SK-N-SH treated with all-trans-retinoic acid at 6 μM for 48 hours (cell line): ENCODE results near the gene LTBP2.

ENCODE experiments used
- ATAC-seq: fragments of 200-7000 bp; cut with Tn5 transposase; 3 replicates; pipeline ENCODE4 v1.9.1; 2020; ENCODE audit warnings: mild to moderate bottlenecking, moderate library complexity
- ARNTL ChIP-seq: fragments of 450-650 bp; formaldehyde crosslinking; IDR thresholded peaks from 2 replicates; pipeline ENCODE4 v1.5.0; 2020; ENCODE audit warnings: low read depth, mild to moderate bottlenecking, moderate library complexity, borderline replicate concordance
- BACH2 ChIP-seq: fragments of 250-450 bp; sonication (Bioruptor Pico); IDR thresholded peaks from 2 replicates; pipeline ENCODE4 v1.9.0; 2021; ENCODE audit warnings: mild to moderate bottlenecking, borderline replicate concordance
- CSDC2 ChIP-seq: fragments of 250-450 bp; sonication (Bioruptor Pico); IDR thresholded peaks from 2 replicates; pipeline ENCODE4 v1.5.0; 2020; ENCODE audit warnings: mild to moderate bottlenecking, moderate library complexity
- ESRRG ChIP-seq: fragments of 250-450 bp; sonication (Bioruptor Pico); IDR thresholded peaks from 2 replicates; pipeline ENCODE4 v1.6.1; 2021; ENCODE audit warnings: mild to moderate bottlenecking
- ISL1 ChIP-seq: fragments of 250-450 bp; sonication (Bioruptor Pico); IDR thresholded peaks from 2 replicates; pipeline ENCODE4 v2.1.2; 2022; ENCODE audit warnings: mild to moderate bottlenecking, moderate library complexity
- OSR1 ChIP-seq: fragments of 250-450 bp; sonication (Bioruptor Pico); IDR thresholded peaks from 2 replicates; pipeline ENCODE4 v1.8.0; 2022; ENCODE audit warnings: moderate library complexity, mild to moderate bottlenecking, inconsistent platforms
- SNAI2 ChIP-seq: fragments of 250-450 bp; sonication (Bioruptor Pico); IDR thresholded peaks from 2 replicates; pipeline ENCODE4 v1.5.0; 2020; ENCODE audit warnings: mild to moderate bottlenecking, moderate library complexity
- TOX ChIP-seq: fragments of 250-450 bp; sonication (Bioruptor Pico); IDR thresholded peaks from 2 replicates; pipeline ENCODE4 v1.8.0; 2021; ENCODE audit warnings: mild to moderate bottlenecking, moderate library complexity, borderline replicate concordance
- ZFP3 ChIP-seq: fragments of 250-450 bp; sonication (Bioruptor Pico); IDR thresholded peaks from 2 replicates; pipeline ENCODE4 v1.5.0; 2020; ENCODE audit warnings: mild to moderate bottlenecking, moderate library complexity
- ZFP30 ChIP-seq: fragments of 450-650 bp; formaldehyde crosslinking; IDR thresholded peaks from 2 replicates; pipeline ENCODE4 v1.5.0; 2022; ENCODE audit warnings: mild to moderate bottlenecking, moderate library complexity
- ZNF565 ChIP-seq: fragments of 450-650 bp; formaldehyde crosslinking; conservative IDR thresholded peaks from 2 replicates; pipeline ENCODE4 v1.5.0; 2020; ENCODE audit warnings: low read depth, mild to moderate bottlenecking, moderate library complexity
- ZNF70 ChIP-seq: fragments of 450-650 bp; formaldehyde crosslinking; IDR thresholded peaks from 2 replicates; pipeline ENCODE4 v1.5.0; 2020; ENCODE audit warnings: mild to moderate bottlenecking, moderate library complexity
- ZNF8 ChIP-seq: fragments of 450-650 bp; formaldehyde crosslinking; IDR thresholded peaks from 2 replicates; pipeline ENCODE4 v1.5.0; 2020; ENCODE audit warnings: mild to moderate bottlenecking, moderate library complexity
- TF ChIP-seq, protein P1 (sequence below): fragments of 250-450 bp; sonication (Bioruptor Pico); IDR thresholded peaks from 2 replicates; pipeline ENCODE4 v1.5.1; 2021; ENCODE audit warnings: mild to moderate bottlenecking, moderate library complexity
- TF ChIP-seq, protein P2 (sequence below): fragments of 250-450 bp; sonication (Bioruptor Pico); IDR thresholded peaks from 2 replicates; pipeline ENCODE4 v1.8.0; 2020; ENCODE audit warnings: mild to moderate bottlenecking, moderate library complexity, borderline replicate concordance
- TF ChIP-seq, protein P3 (sequence below): fragments of 250-450 bp; sonication (Bioruptor Pico); IDR thresholded peaks from 2 replicates; pipeline ENCODE4 v1.5.0; 2020; ENCODE audit warnings: mild to moderate bottlenecking, moderate library complexity

LTBP2 gene

GRCh38 chr14:74495356-74495755 lies 116.7 kb downstream of the LTBP2 start:
- no peak for ATAC-seq
- TF ChIP-seq ISL1, result 0 out of 2 replicates have a peak, but pooled peaks have one; percentile 19
- TF ChIP-seq, protein P1, sequence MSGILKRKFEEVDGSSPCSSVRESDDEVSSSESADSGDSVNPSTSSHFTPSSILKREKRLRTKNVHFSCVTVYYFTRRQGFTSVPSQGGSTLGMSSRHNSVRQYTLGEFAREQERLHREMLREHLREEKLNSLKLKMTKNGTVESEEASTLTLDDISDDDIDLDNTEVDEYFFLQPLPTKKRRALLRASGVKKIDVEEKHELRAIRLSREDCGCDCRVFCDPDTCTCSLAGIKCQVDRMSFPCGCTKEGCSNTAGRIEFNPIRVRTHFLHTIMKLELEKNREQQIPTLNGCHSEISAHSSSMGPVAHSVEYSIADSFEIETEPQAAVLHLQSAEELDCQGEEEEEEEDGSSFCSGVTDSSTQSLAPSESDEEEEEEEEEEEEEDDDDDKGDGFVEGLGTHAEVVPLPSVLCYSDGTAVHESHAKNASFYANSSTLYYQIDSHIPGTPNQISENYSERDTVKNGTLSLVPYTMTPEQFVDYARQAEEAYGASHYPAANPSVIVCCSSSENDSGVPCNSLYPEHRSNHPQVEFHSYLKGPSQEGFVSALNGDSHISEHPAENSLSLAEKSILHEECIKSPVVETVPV (CRISPR knock-in tag), result no peak
- TF ChIP-seq CSDC2 (CRISPR knock-in tag), result no peak
- TF ChIP-seq, all 23 proteins: peak for 1

- TF ChIP-seq ESRRG (CRISPR knock-in tag) (no peak), ZFP30 (CRISPR knock-in tag) (no peak), TOX (no peak)
- ATAC-seq, result peak; percentile 92
Observed at GRCh38 chr14:74493343-74494261, 118.4 kb downstream of the LTBP2 start, which contains the start of gene ISCA2. TSS of gene ISCA2 (plus strand) at chr14:74493765. CDS start at chr14:74493775, 10 bp downstream.

DNA sequence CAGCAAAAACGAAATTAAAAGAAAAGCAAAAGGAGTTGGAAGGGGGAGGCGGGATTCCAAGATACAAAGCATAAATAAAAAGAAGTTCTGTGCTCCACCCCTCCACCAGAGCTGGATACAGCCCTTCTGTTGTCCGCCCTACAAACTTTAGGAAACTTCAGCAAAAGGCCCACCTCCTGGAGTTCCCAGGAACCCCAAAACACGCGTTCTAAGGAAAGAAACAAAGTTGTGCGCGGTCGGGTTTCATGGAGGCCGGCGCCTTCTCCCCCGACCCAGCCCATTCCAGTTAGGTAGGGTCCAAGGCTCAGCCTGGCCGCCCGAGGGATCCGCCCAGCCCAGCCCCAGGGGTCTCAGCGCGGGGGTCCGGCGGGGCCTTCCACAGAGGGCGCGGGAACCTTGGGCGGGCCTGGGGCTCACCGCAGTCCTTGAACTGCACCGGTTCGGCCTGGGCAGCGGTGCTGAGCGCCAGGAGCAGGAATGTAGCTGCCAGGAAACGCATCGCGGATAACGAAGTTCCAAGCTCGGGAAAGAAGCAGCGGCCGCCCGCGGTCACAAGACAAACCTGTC lies 119.2 kb downstream of the LTBP2 start, which contains the start of gene NPC2:
NPC2 (minus strand) TSS at position 530 of the 567 bp plus-strand sequence; CDS start at position 499, 31 bp downstream.
- peak; percentile 7 for ATAC-seq
- TF ChIP-seq, protein P1 (CRISPR knock-in tag), result no peak
- TF ChIP-seq TOX (no peak), CSDC2 (CRISPR knock-in tag) (no peak)

DNA sequence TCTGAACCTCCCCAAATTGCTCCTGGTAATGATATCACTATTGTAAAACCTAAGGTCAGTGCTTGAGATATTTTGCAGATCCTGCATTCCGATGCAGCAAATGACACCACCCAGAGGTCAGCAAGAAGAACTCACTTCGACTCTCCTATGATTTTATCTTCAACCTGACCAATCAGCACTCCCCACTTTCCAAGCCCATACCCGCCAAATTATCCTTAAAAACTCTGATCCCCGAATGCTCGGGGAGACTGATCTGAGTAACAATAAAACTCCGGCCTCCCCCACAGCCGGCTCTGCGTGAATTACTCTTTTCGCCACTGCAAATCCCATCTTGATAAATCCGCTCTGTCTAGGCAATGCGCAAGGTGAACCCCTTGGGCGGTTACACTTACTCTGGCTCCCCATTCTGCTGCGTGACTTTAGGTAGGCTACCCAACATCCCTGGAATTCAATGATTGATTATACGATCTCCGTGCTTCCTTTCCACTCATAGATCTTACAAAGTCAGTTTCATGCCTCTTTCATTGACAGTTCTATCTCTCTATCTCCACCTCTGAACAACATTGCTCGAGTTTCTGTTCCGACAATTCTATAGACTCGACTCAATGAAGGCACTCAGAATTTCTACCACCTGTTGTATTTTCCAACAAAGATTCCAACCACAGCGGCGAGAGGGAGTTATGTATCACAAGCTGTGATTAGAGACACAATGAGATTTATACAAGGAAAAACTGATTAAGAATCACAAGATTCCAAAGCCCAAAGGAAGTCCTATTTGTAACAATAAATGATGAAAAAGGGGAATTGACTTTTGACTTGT lies 119.9 kb downstream of the LTBP2 start:
- no peak for TF ChIP-seq ZFP30 (CRISPR knock-in tag)
- peak; percentile 12; the same call in 2 of the 3 replicates for ATAC-seq

DNA sequence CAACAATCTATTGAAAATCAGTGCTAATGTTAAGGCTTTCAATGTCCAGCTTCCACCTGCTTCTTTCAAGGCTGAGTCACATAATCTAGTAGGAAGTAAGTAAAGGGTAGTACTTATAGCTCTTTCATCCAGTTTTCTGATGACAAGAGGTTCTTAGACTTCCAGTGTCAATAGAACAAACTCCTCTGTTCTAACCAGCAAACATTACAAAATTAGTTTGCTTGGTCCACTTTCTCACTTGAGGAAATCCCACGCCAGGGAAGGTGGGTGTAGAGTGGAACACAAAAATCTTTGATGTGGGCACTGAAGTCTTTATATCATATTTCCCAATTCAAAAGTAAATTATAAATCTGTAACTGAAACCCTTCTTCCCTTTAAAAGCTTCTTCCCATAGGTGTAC lies 121.6 kb downstream of the LTBP2 start:
- no peak for ATAC-seq
- TF ChIP-seq SNAI2 (CRISPR knock-in tag) (no peak), ARNTL (no peak), ZFP30 (CRISPR knock-in tag) (no peak), ZNF70 (CRISPR knock-in tag) (no peak), OSR1 (CRISPR knock-in tag) (no peak), ZNF8 (CRISPR knock-in tag) (no peak), BACH2 (CRISPR knock-in tag) (no peak), ISL1 (no peak), TOX (no peak), ZNF565 (CRISPR knock-in tag) (no peak), ESRRG (CRISPR knock-in tag) (no peak), CSDC2 (CRISPR knock-in tag) (no peak)
- TF ChIP-seq, protein P2, sequence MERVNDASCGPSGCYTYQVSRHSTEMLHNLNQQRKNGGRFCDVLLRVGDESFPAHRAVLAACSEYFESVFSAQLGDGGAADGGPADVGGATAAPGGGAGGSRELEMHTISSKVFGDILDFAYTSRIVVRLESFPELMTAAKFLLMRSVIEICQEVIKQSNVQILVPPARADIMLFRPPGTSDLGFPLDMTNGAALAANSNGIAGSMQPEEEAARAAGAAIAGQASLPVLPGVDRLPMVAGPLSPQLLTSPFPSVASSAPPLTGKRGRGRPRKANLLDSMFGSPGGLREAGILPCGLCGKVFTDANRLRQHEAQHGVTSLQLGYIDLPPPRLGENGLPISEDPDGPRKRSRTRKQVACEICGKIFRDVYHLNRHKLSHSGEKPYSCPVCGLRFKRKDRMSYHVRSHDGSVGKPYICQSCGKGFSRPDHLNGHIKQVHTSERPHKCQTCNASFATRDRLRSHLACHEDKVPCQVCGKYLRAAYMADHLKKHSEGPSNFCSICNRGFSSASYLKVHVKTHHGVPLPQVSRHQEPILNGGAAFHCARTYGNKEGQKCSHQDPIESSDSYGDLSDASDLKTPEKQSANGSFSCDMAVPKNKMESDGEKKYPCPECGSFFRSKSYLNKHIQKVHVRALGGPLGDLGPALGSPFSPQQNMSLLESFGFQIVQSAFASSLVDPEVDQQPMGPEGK (CRISPR knock-in tag), result no peak

DNA sequence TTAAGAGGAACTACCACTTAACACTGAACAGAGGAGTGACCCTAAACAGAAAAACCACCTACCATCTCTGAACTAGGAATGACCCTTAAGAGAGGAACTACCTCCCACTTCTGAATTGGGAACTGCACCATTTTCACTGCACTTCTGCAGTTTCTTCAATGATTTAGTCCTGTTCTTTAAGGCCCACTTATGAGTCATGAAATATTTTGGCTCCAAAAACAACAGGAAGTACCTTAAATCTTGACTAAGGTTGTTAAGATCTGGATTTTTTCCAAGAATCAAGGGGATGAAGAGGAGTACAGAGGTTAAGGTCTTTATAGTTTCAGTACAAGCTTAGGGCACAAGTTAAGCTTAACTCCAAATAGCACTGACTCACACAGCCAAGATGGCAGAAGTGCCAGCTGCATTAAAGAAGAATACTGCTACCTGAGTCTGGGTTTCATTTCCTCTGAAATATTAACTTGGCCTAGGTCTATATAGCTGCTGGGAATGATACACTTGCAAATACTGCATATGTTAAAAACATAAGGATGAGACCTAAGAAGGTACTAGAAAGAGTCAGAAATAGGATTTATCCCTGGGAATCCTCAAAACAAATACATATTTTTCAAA lies 123.1 kb downstream of the LTBP2 start:
- no peak; the same call in 2 of the 3 replicates for ATAC-seq
- TF ChIP-seq ISL1 (peak; percentile 54), ZFP3 (no peak)
- TF ChIP-seq, protein P3, sequence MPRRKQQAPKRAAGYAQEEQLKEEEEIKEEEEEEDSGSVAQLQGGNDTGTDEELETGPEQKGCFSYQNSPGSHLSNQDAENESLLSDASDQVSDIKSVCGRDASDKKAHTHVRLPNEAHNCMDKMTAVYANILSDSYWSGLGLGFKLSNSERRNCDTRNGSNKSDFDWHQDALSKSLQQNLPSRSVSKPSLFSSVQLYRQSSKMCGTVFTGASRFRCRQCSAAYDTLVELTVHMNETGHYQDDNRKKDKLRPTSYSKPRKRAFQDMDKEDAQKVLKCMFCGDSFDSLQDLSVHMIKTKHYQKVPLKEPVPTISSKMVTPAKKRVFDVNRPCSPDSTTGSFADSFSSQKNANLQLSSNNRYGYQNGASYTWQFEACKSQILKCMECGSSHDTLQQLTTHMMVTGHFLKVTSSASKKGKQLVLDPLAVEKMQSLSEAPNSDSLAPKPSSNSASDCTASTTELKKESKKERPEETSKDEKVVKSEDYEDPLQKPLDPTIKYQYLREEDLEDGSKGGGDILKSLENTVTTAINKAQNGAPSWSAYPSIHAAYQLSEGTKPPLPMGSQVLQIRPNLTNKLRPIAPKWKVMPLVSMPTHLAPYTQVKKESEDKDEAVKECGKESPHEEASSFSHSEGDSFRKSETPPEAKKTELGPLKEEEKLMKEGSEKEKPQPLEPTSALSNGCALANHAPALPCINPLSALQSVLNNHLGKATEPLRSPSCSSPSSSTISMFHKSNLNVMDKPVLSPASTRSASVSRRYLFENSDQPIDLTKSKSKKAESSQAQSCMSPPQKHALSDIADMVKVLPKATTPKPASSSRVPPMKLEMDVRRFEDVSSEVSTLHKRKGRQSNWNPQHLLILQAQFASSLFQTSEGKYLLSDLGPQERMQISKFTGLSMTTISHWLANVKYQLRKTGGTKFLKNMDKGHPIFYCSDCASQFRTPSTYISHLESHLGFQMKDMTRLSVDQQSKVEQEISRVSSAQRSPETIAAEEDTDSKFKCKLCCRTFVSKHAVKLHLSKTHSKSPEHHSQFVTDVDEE (CRISPR knock-in tag), result no peak
